ENCODE data around the gene CABCOCO1.
"Not testable (repeated sequence)": the region's sequence is repeated elsewhere in the genome, so short reads cannot be mapped to it uniquely, and the experiment has no call there.

The CABCOCO1 gene

DNA sequence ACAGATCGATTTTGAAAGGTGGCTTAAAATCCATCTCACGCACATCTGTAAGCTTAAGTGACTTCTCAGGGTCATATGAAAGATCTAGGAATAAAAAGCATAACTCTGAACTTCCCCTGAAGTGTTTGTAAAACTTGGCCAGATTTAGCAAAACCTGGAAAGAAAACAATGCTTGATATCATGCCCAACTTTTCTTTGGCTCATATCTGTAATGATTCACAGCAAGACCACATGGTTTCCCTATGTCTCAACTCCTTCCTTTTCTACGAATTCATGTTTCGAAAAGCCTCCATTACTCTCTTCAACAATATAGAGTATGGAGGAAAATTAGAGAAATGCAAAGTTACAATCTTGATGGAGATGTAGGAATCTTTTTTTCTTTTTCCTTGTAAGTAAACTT is 20.1 kb upstream of the CABCOCO1 start:
- DNase-seq (ENCODE audit: low read depth in 2 of 2): no peak

DNA sequence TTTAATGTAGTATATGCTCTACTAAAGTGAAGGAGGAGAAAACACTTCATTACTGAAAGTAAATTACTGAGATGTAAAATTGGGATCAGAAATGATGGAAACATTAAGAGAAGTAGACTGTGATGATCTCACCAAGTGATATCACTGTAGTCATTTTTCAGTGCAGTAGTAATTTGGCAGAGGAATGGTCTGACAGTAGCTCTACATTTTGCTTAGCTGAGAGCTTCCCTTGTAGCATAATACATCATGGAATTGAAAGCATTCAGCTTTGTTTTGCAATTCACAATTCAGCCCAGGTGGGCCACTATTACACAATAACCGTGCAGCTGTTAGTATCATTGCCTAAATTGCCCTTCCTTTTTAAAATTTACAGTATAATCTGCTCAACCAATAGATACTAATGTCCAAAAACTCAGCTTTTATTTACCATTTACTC is 19.4 kb upstream of the CABCOCO1 start:
- DNase-seq (ENCODE audit: low read depth in 2 of 2): no peak

DNA sequence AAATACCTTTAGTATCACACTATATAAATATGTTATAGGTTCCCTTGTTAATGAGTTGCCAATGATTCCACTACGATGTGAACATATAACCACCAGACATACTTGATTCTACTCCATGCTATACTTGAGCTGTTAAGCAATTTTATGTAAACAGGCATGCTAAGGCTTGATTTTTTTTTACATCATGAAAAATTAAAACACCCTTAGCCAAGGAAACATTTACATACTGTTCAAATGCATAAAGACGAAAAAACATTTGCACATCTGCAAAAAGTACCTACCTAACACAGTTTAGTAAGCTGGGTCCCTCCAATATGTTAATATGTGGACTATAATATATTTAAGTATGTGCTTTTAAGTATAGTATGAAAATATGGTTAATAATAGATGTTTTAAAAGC is 9.0 kb upstream of the CABCOCO1 start:
- DNase-seq (ENCODE audit: low read depth in 2 of 2): no peak

DNA sequence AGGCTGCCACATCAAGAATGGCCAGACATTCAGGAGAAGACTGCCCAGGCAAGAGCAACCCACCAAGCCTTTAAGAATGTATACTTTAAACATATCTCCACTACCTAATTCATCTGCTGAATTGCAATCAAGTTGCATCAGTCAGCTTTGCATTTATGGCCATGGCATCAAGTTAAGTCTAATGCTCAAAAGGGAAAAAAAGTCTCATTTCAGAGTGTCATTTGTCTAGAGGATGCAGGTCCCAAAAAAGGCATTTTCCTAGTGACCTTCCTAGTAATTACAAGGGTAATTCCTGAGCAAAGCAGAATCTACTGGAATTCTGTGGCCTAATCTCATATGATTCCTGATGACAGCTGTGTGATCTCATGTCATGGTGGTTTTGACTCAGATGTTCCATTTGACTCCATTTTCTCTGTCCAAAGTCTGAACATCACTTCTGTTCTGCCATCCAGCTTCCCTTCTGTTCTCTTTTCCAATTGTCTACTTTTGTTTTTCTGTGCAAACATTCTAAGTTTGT is 7.3 kb upstream of the CABCOCO1 start:
- DNase-seq (ENCODE audit: low read depth in 2 of 2): no peak

DNA sequence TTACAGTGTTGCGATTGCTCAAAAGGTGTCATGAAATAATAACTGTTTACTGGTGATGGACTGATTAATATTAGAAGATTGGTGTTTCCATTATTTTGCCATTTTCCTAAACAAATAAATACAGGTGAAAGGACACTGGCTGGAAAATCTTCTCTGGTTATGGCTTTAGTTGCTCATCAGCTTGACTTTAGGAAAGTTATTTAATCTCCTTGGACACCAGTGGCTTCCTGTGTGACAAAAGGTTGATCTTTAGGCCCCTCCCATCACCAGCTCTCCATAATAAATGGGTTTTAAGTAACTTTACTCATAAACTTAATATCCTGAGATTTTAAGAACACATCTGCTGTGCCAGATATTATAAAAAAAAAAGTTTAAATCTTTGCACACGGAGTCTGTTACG is 737 bp downstream of the CABCOCO1 start:
- no peak for DNase-seq (ENCODE audit: low read depth in 2 of 2)

DNA sequence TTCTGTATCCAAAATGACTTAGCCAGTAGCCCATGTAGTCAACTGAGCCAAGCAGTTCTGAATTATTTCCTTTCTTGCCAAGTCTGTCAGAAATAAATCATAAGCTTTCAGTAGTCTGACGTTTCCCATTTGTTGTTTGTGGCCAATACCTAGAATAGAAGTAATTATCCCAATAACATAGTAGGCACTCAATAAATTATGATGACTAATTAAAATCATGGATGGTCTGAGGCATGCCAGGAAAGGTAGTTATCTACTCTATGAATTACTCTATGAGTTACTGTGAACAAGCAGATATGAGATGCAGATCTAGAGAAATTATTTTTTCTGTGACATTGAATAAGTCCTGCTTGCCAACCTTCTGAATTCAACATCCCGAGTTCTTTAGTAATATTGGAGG is 2.3 kb downstream of the CABCOCO1 start:
- DNase-seq (ENCODE audit: low read depth in 2 of 2): no peak

DNA sequence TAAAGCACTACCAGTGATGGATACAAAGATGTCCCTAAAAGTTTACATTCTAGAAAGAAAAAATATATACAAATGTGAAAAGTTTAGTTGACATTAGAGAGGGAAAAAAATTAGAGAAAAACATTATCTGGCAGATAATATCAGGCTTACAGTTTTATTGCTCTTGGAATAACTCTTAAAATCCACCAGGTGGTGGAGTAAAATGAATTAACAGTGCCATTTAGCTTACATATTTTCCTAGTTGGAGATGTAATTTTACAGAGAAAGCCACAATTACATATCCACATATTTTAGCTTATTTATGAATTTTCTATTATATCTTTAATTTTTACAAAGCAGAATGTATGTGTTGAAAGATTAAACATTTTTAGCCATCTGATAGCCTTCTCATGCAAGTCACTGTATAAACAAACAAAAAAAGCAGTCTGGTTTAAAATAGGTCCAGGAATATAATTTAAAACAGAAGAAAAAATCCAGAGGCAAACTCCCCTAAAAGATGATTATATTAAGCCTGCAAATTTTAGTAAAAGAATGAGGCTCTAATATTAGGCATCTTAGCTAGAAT is 6.5 kb downstream of the CABCOCO1 start:
- no peak for DNase-seq (ENCODE audit: low read depth in 2 of 2)

DNA sequence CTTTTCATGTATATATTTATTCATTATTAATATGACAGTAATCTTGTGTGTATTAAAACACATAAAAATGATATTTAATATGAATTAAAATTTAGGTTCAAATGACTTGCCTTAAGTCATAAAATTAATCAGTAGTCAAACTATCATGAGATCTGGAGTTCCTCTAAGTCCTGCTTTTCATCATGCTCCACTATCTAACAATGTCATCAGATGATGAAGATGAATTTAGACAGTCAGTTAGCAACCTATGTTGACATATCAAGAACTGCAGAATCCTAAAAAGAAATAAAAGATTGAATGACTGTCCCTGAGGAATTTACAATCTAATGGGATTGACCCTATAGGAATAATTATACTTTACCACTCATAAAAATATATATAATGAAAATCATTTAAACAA is 7.1 kb downstream of the CABCOCO1 start:
- DNase-seq (ENCODE audit: low read depth in 2 of 2): no peak

DNA sequence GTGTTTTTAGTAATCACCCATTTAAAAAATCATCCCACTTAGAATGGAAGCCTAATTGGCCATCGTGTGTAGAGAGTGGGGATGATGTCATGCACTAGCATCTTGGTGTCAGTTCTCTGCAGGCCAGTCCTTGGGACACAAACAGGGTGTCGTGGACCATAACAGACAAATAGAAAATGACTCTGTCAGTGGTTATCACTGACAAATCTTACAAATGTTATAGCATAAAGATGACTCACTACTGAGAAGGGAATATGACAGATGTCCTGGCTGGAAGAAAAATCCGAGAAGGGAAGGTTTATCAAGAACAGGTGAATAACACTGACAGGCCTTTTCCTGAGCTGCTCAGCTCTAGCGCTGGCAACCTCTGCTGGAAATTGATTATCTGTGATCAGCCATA is 10.6 kb downstream of the CABCOCO1 start:
- no peak for DNase-seq (ENCODE audit: low read depth in 2 of 2)

DNA sequence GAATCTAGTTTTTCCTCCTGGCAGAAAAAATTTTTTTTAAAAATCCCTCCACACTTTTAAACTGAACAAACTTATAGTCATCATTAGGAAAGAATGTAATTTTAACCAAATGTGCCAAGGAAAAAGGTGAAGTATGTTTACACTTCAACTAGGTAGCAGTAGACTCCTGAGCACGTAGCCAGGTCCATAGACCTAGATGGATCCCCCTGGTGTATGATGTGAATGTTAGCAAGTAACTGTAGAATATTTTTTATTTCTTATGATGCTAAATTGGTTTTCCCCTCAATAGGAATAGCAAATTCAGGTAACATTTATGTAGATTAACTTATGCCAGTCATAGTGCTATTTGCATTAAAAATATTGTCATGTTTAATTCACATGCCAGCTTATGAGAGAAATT is 19.6 kb downstream of the CABCOCO1 start:
- DNase-seq (ENCODE audit: low read depth in 2 of 2): no peak

DNA sequence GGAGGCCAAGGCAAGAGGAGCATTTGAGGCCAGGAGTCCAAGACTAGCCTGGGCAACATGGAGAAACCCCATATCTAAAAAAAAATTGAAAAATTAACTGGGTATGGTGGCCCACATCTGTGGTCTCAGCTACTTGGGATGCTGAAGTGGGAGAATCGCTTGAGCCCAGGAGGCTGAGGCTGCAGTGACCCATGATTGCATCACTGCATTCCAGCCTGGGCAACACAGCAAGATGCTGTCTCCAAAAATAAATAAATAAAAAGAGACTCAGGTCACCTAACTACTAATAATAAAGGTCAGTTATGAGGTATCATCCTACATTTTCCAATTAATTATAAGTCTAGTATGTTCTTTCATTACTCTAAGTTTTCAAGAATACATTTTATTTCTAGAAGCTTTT is 20.6 kb downstream of the CABCOCO1 start:
- no peak for DNase-seq (ENCODE audit: low read depth in 2 of 2)

DNA sequence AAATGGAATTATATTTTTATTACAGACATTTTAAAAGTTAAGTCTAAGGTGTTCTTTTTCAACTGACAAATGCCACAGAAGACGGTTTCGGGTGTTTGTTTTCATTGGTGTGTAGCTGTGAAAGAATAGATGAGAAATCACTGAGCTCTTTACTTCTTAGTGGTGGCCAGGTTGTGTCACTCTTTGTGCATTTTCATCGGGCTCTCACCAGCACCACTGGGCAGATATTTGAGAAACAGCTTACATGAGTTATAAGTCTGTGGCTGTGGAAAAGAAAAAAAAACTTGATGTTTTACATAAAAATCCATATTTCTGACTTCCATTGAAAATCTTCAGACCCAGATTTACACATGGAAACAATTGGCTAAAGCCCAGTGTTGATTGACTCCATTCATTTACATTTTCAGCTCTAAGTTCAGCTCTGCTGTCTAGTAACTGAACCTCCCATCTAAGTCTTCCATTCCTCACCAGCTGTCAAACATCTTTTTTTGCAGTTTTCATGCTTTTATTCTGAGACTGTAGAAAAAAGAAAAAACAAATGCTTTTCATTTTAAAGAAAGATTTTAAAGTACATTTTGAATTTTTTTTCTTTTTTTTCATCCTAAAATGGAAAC is 22.3 kb downstream of the CABCOCO1 start:
- no peak for DNase-seq (ENCODE audit: low read depth in 2 of 2)

DNA sequence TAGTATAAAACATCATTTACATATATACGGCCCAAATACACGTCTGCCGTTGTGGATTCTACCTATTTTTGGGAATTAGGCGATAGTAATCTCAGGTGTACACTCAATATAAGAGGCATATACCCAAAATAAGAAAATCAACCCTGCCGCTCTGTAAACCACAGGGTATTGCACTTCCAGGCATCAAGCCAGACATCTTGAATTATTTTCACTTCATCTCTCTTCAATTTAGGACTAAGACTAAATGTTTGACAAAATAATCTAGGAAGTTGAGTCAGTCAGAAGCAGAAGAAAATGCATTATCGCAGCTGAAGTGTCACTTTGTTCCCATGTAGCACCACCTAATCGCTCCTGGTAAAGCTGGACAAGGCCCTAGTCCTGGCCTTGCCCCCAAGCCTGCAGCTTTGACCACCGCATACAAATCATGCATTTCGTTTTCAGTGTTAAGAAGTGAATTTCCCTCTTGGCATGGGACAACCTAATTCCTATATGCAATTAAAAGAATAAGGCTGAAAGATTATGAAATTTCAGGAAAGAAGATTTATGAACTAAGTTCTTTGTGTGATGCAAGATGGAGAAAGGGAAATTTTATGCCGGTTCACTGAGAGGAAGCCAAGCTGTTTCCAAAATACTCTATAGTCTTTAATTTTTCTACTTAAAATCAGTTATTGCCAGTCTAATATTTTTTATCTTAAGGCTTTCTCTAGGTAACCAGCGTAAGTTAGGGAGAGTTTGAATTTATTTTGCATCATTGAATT is 26.0 kb downstream of the CABCOCO1 start:
- no peak for DNase-seq (ENCODE audit: low read depth in 2 of 2)

DNA sequence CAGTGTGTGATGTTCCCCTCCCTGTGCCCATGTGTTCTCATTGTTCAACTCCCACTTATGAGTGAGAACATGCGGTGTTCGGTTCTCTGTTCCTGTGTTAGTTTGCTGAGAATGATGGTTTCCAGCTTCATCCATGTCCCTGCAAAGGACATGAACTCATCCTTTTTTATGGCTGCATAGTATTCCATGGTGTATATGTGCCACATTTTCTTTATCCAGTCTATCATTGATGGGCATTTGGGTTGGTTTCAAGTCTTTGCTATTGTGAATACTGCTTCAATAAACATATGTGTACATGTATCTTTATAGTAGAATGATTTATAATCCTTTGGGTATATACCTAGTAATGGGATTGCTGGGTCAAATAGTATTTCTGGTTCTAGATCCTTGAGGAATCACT is 28.9 kb downstream of the CABCOCO1 start:
- not testable (repeated sequence) for DNase-seq (ENCODE audit: low read depth in 2 of 2)

DNA sequence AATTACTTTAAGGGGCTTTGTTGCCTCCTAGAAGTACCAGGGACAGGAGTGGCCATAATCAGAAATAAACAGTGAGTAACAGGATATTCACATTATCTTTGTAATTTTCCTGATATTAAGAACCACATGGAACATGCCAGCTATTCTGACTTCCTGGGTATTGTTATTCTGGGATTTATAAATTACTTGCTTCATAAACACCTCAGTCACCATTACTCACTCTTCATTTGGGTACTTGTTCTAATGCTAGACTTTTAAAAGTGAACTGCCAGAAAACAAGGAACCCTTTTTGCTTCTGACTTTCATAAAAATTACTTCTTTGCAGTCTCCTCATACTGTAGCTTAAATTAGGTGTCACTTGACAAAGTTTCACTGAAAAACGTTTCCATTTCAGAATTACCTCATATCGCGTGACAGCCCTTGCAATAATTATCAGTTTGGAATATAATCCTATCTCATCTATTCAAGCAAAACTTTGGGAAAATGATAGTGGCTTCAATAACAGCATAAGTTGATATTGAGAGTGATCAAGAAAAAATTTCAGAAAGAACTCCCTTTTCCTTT is 29.8 kb downstream of the CABCOCO1 start:
- DNase-seq (ENCODE audit: low read depth in 2 of 2): no peak

DNA sequence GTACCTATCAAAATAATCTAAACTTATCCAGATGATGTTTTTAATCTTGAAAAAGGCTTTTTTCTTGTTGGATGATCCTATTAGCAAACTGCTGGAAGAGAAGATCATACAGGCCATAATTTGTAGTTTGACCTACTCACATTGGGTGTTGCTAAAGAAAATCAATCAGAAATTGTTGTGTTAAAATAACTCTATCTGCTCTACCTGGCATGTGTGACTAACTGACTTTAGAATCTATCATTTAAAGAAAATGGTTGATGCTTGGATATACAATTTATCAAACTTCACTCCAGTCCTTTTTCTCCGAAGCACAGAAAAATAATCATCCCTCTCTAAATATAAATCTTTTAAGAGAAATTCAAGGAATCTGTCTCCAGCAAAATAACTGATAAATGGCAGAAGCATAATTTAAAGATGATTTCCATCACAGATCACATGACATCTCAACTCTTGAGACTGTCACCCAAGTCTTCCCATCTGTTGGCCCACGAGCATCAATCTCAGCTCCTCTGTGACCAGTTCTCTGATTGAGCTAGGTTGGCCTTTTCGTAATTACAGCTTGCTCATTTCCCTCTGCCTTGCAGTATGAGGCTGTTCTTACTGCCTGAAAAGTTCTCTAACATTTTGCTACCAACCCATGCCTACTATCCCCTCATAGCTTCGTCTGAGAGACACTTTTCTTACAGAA is 36.4 kb downstream of the CABCOCO1 start:
- no peak for DNase-seq (ENCODE audit: low read depth in 2 of 2)

DNA sequence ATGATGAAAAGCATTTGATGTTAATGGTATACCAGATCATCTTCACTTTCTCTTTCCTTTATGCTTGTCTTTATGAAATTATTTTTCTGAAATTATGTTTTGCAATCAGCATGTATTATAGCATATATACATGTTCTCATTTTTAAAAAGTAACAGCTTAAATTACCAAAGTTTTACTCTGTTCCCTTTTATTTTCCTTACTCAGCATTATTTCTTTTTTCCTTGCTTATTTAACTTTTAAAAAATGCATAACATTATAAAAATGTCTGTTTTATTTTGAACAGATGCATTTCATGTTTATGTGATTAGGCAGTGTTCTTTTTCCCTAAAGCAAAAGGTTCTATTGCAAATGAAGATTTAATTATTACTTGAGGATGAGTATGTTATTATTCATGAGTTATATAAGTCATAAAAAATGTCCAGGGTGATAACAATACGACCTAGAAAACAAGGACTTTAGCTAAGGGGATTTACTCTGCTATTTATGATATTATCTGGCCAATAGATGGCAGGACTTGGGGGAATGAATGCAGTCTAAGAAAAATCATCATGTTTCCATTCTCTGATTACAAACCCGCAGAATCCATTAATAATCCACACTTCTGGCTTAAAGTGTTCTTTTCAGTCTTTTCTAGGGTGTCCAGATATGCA is 38.5 kb downstream of the CABCOCO1 start:
- DNase-seq (ENCODE audit: low read depth in 2 of 2): no peak

DNA sequence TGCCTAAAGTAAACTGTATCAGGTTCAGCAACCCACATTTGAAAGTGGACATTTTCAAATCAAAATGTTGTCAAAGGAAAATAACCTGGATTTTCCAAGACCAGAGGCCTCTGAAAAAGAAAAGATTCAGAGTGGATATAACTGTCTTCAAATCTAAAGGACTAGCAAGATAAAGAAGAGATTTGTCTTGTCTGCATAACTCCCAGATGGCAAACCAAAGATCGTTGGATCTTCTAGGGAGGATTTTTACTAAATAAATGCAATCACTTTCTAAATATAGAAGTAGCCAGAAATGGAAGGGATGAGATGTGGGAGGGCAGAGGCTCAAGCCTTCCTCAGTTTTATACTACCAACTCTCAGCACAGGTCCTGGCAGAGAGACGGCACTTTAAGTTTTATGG is 39.0 kb downstream of the CABCOCO1 start:
- no peak for DNase-seq (ENCODE audit: low read depth in 2 of 2)

DNA sequence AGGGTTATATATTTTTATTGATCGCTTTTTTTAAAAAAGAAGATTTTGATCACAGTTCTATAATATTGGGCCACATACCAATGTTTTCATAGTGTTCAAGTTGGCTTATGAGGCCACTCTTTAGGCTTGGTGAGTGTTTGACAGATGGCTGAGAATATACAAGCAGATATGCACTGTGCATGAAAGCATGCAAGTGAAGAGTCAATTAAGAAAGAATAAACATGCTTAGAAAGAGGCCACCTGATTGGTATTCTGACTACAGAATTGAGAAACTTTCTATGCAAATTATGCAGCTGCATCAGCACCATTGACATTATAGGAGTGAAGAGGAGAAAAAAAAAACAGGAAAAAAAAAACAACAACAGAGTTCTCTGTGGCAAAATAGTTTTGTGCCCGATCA is 39.9 kb downstream of the CABCOCO1 start:
- no peak for DNase-seq (ENCODE audit: low read depth in 2 of 2)

DNA sequence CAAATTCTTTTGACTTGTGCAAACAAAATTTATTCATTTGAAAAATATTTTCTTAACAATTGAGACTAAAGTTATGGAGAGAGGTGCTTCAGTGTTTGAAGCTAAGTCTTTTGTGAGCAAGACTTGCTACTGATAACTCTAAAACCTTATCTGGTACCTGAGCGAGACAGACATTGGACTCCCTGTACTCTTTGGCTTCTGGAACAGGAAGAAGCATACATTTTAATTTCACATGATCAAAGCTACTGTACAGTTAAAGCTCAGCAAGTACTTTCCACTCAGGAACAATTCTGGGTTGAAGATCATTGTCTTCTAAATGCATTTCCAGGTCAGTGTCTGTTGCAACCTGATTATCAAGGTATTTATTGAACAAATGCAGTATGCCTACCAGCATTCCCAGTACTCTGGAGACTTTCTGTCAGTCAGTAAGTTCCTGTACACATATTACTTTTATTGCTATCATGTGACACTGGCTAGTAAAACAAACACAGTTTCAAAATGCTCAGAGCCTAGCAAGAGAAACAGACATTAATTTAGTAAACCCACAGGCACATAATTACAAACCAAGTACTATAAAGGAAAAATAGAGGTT is 42.4 kb downstream of the CABCOCO1 start:
- DNase-seq (ENCODE audit: low read depth in 2 of 2): no peak

DNA sequence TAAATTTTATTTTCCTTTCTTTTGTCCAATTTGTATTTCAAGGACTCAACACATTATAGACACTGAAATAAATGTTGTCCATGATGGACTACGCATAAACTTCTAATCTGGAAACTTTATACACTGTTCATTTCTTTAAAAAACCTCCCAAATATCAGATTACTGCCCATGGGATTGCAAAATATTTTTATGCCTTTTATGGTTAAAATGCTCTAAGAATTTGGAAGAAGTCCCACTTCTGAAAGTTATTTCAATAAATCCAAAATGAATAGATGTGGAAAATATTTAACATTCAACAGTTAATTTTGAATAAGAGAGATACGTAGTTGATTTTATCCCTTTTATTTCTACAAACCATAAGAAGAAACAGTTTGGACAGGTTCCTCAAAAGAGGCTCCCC is 46.1 kb downstream of the CABCOCO1 start:
- DNase-seq (ENCODE audit: low read depth in 2 of 2): no peak
